Activated B cell treated with CpG ODN at 0.5 μM for 24 hours (primary cell): ENCODE results near the gene AMN. TPM values are rescaled to one million over a fixed set of nuclear protein-coding genes. Genes with fewer than 3 reads are reported as not detected.

ENCODE experiments used
- ATAC-seq: fragments of 200-7000 bp; cut with Tn5 transposase; one replicate; pipeline ENCODE4 v1.10.0; 2021; ENCODE audit warnings: low read depth, mild to moderate bottlenecking, moderate library complexity
- CTCF ChIA-PET: fragments of 350-600 bp; sonication (Branson Sonifier 250); formaldehyde crosslinking; loops from one replicate; lab custom pipeline; 2021; ENCODE audit warnings: antibody characterized with exemption; lab: Charles Lee
- POLR2A ChIA-PET: fragments of 350-600 bp; sonication (Branson Sonifier 250); formaldehyde crosslinking; loops from one replicate; lab custom pipeline; 2021; ENCODE audit warnings: antibody characterized with exemption; lab: Charles Lee
- DNase-seq: peaks from one replicate; pipeline ENCODE4 v3.0.0; 2022
- H3K27ac Mint-ChIP-seq: one replicate; pipeline ENCODE4 v1.8.0; 2020; ENCODE audit warnings: mixed read lengths
- H3K27me3 Mint-ChIP-seq: one replicate; pipeline ENCODE4 v1.8.0; 2021; ENCODE audit warnings: mixed read lengths
- H3K36me3 Mint-ChIP-seq: one replicate; pipeline ENCODE4 v1.8.0; 2021; ENCODE audit warnings: low read depth, mixed read lengths
- H3K4me1 Mint-ChIP-seq: one replicate; pipeline ENCODE4 v1.8.0; 2021; ENCODE audit warnings: mixed read lengths
- H3K4me3 Mint-ChIP-seq: one replicate; pipeline ENCODE4 v1.8.0; 2020; ENCODE audit warnings: mild to moderate bottlenecking, mixed read lengths
- H3K9me3 Mint-ChIP-seq: one replicate; pipeline ENCODE4 v1.8.0; 2020; ENCODE audit warnings: mixed read lengths
- intact Hi-C: fragments of 100-400 bp; cut with micrococcal nuclease; formaldehyde crosslinking; loops from one replicate; pipeline ENCODE4 v1.15.1; 2024
- total RNA-seq: library from RNA; stranded (reverse); gene quantifications from 2 replicates; pipeline ENCODE4 v1.2.3, GENCODE V29; 2022
- TF ChIP-seq, protein P1 (sequence below): fragments of 200-600 bp; IDR thresholded peaks from one replicate; pipeline ENCODE4 v1.8.0; 2022; ENCODE audit warnings: antibody characterized with exemption, mild to moderate bottlenecking

The AMN gene
- total RNA-seq, 1 donor from 2014 or later: 4.4 TPM

DNA sequence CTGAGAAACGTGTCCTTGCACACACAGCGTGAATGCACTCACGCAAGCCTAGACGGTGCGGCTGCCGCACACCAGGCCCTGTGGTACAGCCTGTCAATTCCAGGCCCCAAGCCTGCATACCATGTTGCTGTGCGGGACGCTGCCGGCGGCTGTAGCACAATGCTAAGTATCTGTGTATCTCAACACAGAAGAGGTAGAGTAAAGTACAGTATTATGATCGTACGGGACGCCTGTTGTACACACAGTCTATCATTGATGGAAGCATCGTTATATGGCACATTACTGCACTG lies 45.0 kb downstream of the AMN start:
- H3K4me1 Mint-ChIP-seq: no peaks in the 10 kb centered on the region
- TF ChIP-seq, protein P1, sequence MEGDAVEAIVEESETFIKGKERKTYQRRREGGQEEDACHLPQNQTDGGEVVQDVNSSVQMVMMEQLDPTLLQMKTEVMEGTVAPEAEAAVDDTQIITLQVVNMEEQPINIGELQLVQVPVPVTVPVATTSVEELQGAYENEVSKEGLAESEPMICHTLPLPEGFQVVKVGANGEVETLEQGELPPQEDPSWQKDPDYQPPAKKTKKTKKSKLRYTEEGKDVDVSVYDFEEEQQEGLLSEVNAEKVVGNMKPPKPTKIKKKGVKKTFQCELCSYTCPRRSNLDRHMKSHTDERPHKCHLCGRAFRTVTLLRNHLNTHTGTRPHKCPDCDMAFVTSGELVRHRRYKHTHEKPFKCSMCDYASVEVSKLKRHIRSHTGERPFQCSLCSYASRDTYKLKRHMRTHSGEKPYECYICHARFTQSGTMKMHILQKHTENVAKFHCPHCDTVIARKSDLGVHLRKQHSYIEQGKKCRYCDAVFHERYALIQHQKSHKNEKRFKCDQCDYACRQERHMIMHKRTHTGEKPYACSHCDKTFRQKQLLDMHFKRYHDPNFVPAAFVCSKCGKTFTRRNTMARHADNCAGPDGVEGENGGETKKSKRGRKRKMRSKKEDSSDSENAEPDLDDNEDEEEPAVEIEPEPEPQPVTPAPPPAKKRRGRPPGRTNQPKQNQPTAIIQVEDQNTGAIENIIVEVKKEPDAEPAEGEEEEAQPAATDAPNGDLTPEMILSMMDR: no peak
- H3K27me3 Mint-ChIP-seq: no peaks in the 10 kb centered on the region
- intact Hi-C loops: no loop called here
- POLR2A ChIA-PET: no interaction called here
- no peak overlapping the region for H3K27ac Mint-ChIP-seq
- ATAC-seq (no peak), DNase-seq (no peak)
- CTCF ChIA-PET: no interaction called here
- H3K36me3 Mint-ChIP-seq: peaks cover 89% of the 10 kb centered on the region
- no peaks in the 10 kb centered on the region for H3K9me3 Mint-ChIP-seq
- H3K4me3 Mint-ChIP-seq: no peak overlapping the region

DNA sequence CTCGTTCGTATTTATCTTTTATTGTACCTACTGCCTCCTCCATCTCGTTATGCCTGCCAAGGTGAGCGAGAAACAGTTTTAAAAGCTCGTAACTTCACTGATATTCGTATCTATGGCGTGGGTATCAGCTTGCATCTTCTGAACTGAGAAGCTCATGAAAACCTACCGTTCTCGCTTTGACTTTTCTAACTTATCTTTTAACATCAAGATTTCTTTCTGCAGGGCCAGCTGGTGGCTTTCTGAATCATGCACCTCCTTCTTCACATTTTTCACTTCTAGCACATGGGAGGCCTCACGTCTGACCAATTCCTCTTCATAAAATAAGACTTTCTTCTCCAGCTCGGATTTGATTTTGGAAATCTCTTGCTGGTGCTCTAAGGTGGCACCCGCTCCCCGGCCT lies 45.8 kb downstream of the AMN start:
- no peaks in the 10 kb centered on the region for H3K9me3 Mint-ChIP-seq
- H3K27me3 Mint-ChIP-seq: no peaks in the 10 kb centered on the region
- ChIA-PET CTCF (no interaction called here), POLR2A (no interaction called here)
- H3K27ac Mint-ChIP-seq: no peak overlapping the region
- intact Hi-C loops: no loop called here
- no peaks in the 10 kb centered on the region for H3K4me1 Mint-ChIP-seq
- DNase-seq (no peak), ATAC-seq (no peak)
- H3K36me3 Mint-ChIP-seq: peaks cover 88% of the 10 kb centered on the region
- TF ChIP-seq, protein P1: no peak
- H3K4me3 Mint-ChIP-seq: no peak overlapping the region

DNA sequence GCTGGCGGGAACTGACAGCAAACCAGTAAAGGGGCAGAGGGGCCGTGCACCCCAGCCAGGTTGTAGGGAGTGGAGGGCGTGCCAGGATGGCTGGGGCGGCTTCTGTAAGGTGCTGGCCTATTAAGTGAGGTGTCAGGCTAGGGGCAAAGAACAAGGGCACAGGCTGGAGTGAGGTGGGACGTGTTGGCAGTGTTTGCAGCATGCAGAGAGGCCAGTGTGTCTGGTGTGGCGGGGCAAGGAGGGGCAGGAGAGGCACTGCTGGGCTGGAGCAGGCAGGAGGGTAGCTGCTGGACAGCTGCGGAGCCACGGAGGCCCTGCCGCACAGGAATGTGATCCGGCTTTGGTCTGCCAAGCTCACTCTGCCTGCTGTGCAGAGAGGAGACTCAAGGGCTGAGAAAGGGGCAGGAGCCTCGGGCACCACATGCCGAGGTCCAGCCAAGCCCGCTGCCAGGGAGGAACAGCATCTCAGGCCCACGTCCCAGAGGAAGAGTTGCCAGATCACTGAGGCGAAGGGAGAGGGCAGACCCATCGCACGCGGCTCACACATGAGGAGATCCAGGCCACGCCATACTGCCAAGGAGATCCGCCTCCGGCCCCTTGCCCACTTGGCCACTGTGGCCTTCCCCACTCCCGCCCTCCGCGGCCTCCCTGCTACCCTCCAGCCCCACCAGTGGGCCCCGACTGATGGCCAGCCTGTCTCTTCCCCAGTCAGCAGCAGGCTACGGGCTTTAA lies 46.8 kb downstream of the AMN start:
- H3K27ac Mint-ChIP-seq: no peak overlapping the region
- ATAC-seq (no peak), DNase-seq (no peak)
- intact Hi-C loops: no loop called here
- CTCF ChIA-PET: no interaction called here
- H3K9me3 Mint-ChIP-seq: no peaks in the 10 kb centered on the region
- TF ChIP-seq, protein P1: no peak
- H3K27me3 Mint-ChIP-seq: no peaks in the 10 kb centered on the region
- POLR2A ChIA-PET: no interaction called here
- no peaks in the 10 kb centered on the region for H3K4me1 Mint-ChIP-seq
- peaks cover 87% of the 10 kb centered on the region for H3K36me3 Mint-ChIP-seq
- no peak overlapping the region for H3K4me3 Mint-ChIP-seq

DNA sequence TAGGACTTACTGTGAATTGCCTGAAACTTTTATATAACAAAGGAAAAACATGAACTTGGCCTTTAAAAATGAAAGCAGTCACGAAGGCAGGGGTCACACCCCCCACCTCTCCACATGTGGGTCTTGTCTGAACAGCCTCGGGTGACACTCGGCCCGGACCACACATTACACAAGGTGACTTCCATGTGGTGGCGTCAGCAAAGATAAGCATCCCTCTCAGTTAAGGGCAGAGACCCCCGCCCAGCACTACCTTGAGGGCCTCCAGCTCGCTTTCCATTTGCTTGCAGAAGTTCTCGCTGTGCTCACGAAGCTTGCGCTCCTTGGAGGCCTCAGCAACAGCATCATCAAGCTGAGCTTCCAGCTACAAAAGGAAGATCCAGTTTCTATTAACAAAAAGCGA lies 47.4 kb downstream of the AMN start:
- intact Hi-C loops: no loop called here
- Mint-ChIP-seq H3K4me1 (no peaks in the 10 kb centered on the region), H3K9me3 (no peaks in the 10 kb centered on the region), H3K27me3 (no peaks in the 10 kb centered on the region), H3K4me3 (no peak overlapping the region), H3K36me3 (peaks cover 89% of the 10 kb centered on the region), H3K27ac (no peak overlapping the region)
- DNase-seq: no peak
- CTCF ChIA-PET: interaction anchor here (1.0 kb wide), 1 partner anchor 35 kb away, joined by 3 read pairs; no protein-coding TSS in a partner anchor
- TF ChIP-seq, protein P1: no peak
- no peak for ATAC-seq
- POLR2A ChIA-PET: no interaction called here

DNA sequence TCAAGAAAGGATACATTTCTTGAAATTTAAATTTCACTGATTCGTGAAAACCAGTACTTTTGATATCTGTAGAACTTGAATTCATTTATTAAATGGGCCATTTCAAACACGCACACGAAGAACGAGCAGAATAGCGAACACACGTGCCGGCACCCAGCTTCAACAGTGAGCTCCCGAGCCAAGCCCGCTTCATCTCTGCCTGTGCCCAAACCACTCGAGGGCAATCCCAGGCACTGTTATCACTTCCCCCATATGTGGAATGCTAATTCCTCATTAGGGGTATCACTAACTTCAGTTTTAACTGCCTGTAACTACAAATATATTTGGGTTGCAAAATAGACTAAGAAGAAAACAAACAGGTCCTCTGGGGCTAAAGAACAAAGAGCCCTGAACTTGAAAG lies 48.0 kb downstream of the AMN start:
- Mint-ChIP-seq H3K27ac (no peak overlapping the region), H3K27me3 (no peaks in the 10 kb centered on the region), H3K4me1 (no peaks in the 10 kb centered on the region), H3K9me3 (no peaks in the 10 kb centered on the region), H3K36me3 (peaks cover 88% of the 10 kb centered on the region), H3K4me3 (no peak overlapping the region)
- intact Hi-C loops: no loop called here
- no peak for DNase-seq
- TF ChIP-seq, protein P1: no peak
- CTCF ChIA-PET: interaction anchor here (1.0 kb wide), 2 partner anchors 35 to 276 kb away, joined by 3 read pairs; no protein-coding TSS in a partner anchor
- no peak for ATAC-seq
- POLR2A ChIA-PET: no interaction called here
